Activated naive CD4-positive, alpha-beta T cell treated with anti-CD3 and anti-CD28 coated beads for 36 hours (primary cell): ENCODE data around the gene VKORC1. TPM values are rescaled to one million over a fixed set of nuclear protein-coding genes. Genes with fewer than 3 reads are reported as not detected.

Experiments
- CTCF ChIA-PET: fragments of 350-600 bp; sonication (Branson Sonifier 250); formaldehyde crosslinking; loops from one replicate; lab custom pipeline; 2021; ENCODE audit warnings: antibody characterized with exemption; lab: Charles Lee
- DNase-seq: peaks from one replicate; pipeline ENCODE4 v3.0.0-alpha.2; 2020
- H3K27ac Mint-ChIP-seq: one replicate; pipeline ENCODE4 v1.8.0; 2021; ENCODE audit warnings: mild to moderate bottlenecking, mixed read lengths
- H3K27me3 Mint-ChIP-seq: one replicate; pipeline ENCODE4 v1.8.0; 2021; ENCODE audit warnings: low read depth, mixed read lengths
- H3K36me3 Mint-ChIP-seq: one replicate; pipeline ENCODE4 v1.8.0; 2021; ENCODE audit warnings: low read depth, mixed read lengths
- H3K4me1 Mint-ChIP-seq: one replicate; pipeline ENCODE4 v1.8.0; 2021; ENCODE audit warnings: low read depth, mixed read lengths
- H3K4me3 Mint-ChIP-seq: one replicate; pipeline ENCODE4 v1.8.0; 2021; ENCODE audit warnings: mild to moderate bottlenecking, moderate library complexity, mixed read lengths
- H3K9me3 Mint-ChIP-seq: one replicate; pipeline ENCODE4 v1.8.0; 2021; ENCODE audit warnings: mixed read lengths
- intact Hi-C: fragments of 100-400 bp; cut with micrococcal nuclease; formaldehyde crosslinking; loops from one replicate; pipeline ENCODE4 v1.15.1; 2023
- total RNA-seq, 2 experiments: library from RNA; stranded (reverse); gene quantifications; one replicate each; pipeline ENCODE4 v1.2.3, GENCODE V29; 2021

VKORC1 gene
- total RNA-seq, 2 experiments from 2014 or later, result 43.4 to 47.8 TPM

DNA sequence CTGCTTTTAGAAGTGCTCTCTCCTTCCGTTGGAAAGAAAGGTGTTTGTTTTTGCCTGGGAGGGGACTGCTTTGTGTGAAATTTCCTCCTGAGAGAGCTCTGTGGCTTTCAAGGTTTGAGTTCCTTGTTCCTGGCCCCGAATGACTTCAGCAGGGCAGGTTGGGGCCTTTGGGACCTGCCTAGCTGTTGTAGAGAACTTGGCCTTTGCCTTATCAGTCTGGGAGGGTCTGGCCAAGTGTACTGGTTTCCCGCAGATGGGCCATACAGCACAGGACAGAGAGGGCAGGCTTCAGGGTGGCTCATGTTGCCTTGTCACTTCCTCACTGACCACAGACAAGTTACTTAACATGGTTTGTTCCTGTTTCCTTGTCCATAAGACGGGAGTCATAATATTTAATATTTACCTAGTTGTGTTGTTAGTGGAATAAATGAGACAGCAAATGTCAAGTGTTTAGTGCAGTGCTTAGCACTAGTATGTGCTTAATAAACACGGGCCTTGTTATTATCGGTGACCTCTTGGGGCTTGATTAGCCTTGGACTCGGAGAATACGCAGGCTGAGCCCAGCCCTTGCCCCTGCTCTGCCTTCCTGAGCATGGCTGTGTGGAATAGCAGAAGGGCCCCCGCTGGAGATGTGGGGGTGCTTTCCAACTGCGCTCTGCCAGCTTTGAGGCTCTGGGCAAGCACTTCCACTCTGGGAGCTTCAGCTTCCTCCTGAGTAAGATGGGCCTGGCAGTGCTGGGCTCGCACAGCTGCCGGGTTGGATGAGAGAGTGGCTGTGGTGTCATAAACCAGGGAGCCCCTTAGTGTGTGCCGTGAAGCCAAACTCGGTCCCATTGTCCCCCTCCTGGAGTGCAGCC, 34.3 kb upstream of the VKORC1 start:
- H3K9me3 Mint-ChIP-seq, result no peaks in the 10 kb centered on the region
- H3K4me1 Mint-ChIP-seq, result peaks cover 3% of the 10 kb centered on the region
- DNase-seq, result no peak
- CTCF ChIA-PET, result interaction anchor here (0.5 to 0.9 kb wide), 2 partner anchors 13 to 187 kb away, joined by 4 to 5 read pairs; no protein-coding TSS in a partner anchor
- H3K36me3 Mint-ChIP-seq, result peaks cover 17% of the 10 kb centered on the region
- intact Hi-C loops, result no loop called here
- no peaks in the 10 kb centered on the region for H3K27me3 Mint-ChIP-seq
- no peak overlapping the region for H3K4me3 Mint-ChIP-seq
- H3K27ac Mint-ChIP-seq, result peak overlapping the region; percentile 50

DNA sequence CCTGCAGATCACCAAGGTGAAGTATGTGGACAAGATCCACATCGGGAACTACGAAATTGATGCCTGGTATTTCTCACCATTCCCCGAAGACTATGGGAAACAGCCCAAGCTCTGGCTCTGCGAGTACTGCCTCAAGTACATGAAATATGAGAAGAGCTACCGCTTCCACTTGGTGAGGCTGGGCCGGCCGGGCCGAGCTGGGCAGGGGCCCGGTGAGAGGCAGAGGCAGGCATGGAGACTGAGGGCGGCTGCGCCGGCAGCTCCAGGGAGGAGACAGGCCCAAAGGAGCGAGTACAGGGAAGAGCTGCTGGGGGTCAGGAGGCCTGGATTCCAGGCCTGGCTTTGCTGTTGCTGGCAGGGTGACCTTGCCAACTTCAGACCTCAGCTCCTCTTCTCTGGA, 32.6 kb upstream of the VKORC1 start:
- CTCF ChIA-PET, result no interaction called here

DNA sequence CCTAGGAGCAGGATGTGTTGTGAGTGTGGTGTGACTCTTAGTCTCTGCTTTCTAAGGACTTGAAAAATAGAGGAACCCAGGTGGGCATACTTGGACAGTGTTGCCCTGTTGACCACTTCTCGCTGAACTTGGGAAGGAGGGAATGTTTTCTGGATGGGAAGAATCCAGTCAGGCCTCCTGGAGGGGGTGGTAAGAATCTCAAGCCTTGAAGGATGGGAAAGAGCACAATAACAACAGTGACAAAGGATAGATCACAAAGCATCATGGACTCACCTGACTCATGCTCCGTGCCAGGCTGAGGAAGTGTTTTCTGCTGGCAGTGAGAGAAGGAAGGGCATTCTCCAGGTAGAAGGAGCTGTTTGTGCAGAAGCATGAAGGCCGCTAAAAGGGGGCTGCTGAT, 31.2 kb upstream of the VKORC1 start:
- H3K4me3 Mint-ChIP-seq, result no peak overlapping the region
- no peak overlapping the region for H3K27ac Mint-ChIP-seq
- intact Hi-C loops, result no loop called here
- H3K4me1 Mint-ChIP-seq, result peaks cover 3% of the 10 kb centered on the region
- peaks cover 27% of the 10 kb centered on the region for H3K36me3 Mint-ChIP-seq
- no peak for DNase-seq
- H3K9me3 Mint-ChIP-seq, result no peaks in the 10 kb centered on the region
- CTCF ChIA-PET, result no interaction called here
- no peaks in the 10 kb centered on the region for H3K27me3 Mint-ChIP-seq

More for the DNA sequence above, 32.6 kb upstream of the VKORC1 start:
- no peaks in the 10 kb centered on the region for H3K27me3 Mint-ChIP-seq
- intact Hi-C loops, result no loop called here
- DNase-seq, result no peak
- no peaks in the 10 kb centered on the region for H3K9me3 Mint-ChIP-seq
- H3K4me3 Mint-ChIP-seq, result no peak overlapping the region
- H3K4me1 Mint-ChIP-seq, result peaks cover 3% of the 10 kb centered on the region
- no peak overlapping the region for H3K27ac Mint-ChIP-seq
- H3K36me3 Mint-ChIP-seq, result peaks cover 25% of the 10 kb centered on the region

DNA sequence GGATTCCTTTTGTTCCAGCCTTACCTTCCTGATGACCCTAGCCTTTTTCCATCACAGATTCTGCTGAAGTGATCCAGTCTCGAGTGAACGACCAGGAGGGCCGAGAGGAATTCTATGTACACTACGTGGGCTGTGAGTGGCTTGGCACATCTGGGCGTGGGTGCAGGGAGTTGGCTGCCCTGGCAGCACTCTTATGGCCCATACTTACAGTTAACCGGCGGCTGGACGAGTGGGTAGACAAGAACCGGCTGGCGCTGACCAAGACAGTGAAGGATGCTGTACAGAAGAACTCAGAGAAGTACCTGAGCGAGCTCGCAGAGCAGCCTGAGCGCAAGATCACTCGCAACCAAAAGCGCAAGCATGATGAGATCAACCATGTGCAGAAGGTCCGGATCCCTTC, 25.5 kb upstream of the VKORC1 start:
- no peak overlapping the region for H3K4me3 Mint-ChIP-seq
- no peaks in the 10 kb centered on the region for H3K9me3 Mint-ChIP-seq

DNA sequence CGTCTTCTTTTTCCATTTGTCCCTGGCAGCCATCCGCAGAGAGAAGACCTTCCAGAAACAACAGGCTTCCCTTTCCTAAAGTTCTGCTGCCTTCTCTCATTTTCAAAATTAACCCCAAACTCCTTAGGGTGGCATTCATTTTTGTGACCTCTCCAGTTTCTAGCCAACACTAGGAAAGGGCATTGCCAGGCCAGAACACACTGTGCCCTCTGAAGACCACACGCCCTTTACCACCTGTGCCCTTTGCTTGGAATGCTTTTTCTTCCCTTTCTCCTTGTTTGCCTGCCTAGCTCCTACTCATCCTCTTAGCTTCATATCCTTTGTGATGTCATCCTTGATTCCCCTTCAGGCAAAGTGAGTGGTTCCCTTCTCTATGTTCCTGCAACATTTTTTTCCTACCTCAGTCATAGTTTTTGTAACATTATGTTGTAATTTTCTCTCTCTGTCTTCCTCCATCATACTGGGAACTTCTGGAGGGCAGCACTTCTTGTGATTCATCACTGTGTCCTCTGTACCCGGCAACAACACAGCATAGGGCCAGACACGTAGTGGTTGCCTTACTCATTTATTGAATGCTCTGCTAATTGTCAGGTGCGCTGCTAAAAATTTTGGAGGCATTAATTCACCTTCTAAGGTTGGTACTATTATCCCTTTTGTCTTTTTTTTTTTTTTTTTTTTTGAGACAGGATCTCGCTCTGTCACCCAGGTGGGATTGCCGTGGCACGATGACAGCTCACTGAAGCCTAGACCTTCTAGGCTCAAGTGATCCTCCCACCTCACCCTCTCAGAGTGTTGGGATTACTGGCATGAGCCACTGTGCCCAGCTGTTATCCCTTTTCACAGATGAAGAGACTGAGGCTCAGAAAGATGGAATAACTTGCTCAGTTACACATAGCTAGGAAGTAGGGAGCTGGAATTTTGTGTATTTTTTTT, 23.9 kb upstream of the VKORC1 start:
- intact Hi-C loops, result no loop called here
- peaks cover 11% of the 10 kb centered on the region for H3K36me3 Mint-ChIP-seq
- H3K27ac Mint-ChIP-seq, result peak overlapping the region; percentile 70
- no peaks in the 10 kb centered on the region for H3K27me3 Mint-ChIP-seq
- no peaks in the 10 kb centered on the region for H3K9me3 Mint-ChIP-seq
- DNase-seq, result no peak
- peaks cover 28% of the 10 kb centered on the region for H3K4me1 Mint-ChIP-seq
- CTCF ChIA-PET, result interaction anchor here (1.2 kb wide), 1 partner anchor 46 kb away, joined by 3 read pairs; no protein-coding TSS in a partner anchor
- peak overlapping the region; percentile 82 for H3K4me3 Mint-ChIP-seq

More for the DNA sequence above, 25.5 kb upstream of the VKORC1 start:
- CTCF ChIA-PET, result interaction anchor here (3.6 kb wide), 1 partner anchor 22 kb away, joined by 20 read pairs; no protein-coding TSS in a partner anchor
- peaks cover 18% of the 10 kb centered on the region for H3K36me3 Mint-ChIP-seq
- peaks cover 21% of the 10 kb centered on the region for H3K4me1 Mint-ChIP-seq
- no peaks in the 10 kb centered on the region for H3K27me3 Mint-ChIP-seq
- no peak for DNase-seq
- intact Hi-C loops, result no loop called here
- no peak overlapping the region for H3K27ac Mint-ChIP-seq

DNA sequence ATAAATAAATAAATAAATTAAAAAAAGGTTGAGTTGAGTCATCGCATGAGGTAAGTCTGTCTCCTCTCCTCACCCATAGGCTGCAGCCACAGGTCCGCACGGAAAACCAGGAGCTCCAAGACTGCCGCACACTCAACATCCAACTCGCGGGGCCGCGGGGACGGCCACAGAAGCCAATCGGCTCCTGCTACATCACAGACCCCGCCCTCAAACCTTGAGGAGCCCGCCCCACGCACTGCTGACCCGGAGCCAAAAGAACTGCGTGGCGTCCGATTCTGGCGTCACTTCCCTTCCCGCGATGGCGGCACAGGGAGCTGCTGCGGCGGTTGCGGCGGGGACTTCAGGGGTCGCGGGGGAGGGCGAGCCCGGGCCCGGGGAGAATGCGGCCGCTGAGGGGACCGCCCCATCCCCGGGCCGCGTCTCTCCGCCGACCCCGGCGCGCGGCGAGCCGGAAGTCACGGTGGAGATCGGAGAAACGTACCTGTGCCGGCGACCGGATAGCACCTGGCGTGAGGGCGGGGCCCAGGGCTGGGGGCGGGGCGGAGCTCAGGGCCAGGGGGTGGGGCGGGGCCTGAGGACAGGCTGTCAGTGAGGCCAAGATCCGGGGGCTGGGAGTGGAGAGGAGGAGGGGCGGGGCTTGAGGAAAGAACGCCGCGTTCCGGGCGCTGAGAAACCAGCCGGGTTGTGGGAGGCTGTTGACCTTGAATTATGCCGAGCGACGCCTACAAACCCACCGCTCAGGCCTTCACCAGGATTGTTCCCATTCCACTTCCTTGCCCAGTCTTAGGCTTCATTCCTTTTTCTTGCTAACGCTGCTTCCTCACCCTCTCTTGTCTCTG, 23.0 kb upstream of the VKORC1 start, which contains the start of gene KAT8:
KAT8 (plus strand) TSS at position 281 of the 839 bp plus-strand sequence; CDS start at position 299, 18 bp downstream.
- intact Hi-C loops, result loop anchor here (1.0 kb wide), 6 partner anchors 23 to 752 kb away; partner anchors contain the start of genes STX4, VKORC1, ZNF646 and ZNF668
- Mint-ChIP-seq H3K27me3 (no peaks in the 10 kb centered on the region), H3K27ac (peak within 1 kb of the TSS; percentile 70), H3K36me3 (peaks cover 11% of the 10 kb centered on the region), H3K4me3 (peak within 1 kb of the TSS; percentile 82), H3K4me1 (peaks cover 28% of the 10 kb centered on the region), H3K9me3 (no peaks in the 10 kb centered on the region)
- CTCF ChIA-PET, result interaction anchor here (0.5 to 1.2 kb wide), 4 partner anchors 25 to 1438 kb away, joined by 3 to 4 read pairs (median 3); no protein-coding TSS in a partner anchor
- peak; percentile 99 for DNase-seq

DNA sequence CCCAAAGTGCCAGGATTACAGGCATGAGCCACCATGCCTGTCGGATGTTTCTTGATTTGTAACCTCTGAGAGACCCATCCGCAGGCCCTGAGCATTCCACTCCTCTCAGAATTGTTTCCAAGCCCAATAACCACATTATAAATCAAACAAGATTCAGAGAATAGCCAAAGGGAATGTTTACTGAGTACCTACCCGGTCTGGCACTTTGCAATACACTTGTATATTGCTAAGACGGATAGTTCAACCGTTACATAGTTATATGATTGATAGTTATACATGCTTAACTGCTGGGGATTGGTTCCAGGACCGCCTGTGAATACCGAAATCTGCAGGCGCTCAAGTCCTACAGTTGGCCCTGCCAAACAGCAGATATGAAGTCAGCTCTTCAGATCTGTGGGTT, 19.9 kb upstream of the VKORC1 start:
- Mint-ChIP-seq H3K36me3 (peaks cover 11% of the 10 kb centered on the region), H3K4me1 (peaks cover 39% of the 10 kb centered on the region), H3K27ac (no peak overlapping the region), H3K27me3 (no peaks in the 10 kb centered on the region), H3K9me3 (no peaks in the 10 kb centered on the region), H3K4me3 (no peak overlapping the region)
- no peak for DNase-seq
- intact Hi-C loops, result no loop called here
- CTCF ChIA-PET, result no interaction called here

DNA sequence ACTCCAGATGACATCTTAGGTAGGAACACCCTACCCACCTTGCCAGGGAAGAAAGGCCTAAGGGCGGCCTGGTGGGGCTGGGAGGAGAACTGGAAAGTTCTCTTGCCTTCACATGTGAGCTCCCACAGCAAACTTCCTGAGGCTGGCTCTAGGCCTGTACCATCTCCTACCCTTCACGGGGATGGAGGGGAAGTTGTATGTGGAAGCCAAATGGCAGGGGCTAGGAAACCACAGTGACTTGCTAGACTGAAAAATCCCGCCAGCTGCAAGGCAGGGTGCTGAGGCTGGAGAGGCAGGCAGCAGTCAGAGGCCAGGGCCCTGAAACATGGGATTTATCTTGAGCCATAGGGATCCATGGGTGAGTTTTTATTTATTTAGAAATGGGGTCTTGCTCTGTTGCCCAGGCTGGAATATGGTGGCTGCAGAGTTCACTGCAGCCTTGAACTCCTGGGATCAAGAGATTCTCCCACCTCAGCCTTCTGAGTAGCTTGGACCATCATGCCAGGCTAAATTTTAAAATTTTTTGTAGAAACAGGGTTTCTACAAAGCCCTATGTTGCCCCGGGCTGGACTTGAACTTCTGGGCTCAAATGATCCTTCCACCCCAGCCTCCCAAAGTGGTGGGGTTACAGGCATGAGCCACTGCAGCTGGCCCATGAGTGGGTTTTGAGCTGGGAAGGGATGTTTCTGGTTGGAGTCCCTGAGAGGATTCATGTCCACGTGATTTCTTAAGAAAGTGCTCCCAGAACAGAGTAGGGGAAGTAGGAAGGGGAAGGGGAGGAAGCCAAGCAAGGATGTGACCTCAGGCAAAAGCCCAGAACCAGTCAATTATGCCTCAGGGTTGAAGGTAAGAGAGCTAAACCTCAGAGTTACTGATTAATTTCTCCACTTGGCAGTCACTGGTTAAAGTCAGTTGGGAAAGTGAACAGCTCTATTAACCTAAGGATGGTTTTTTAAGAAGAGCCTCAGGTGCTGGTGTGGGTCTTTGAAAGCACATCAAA, 18.8 kb upstream of the VKORC1 start:
- Mint-ChIP-seq H3K27ac (peak overlapping the region; percentile 63), H3K36me3 (peaks cover 11% of the 10 kb centered on the region), H3K9me3 (no peaks in the 10 kb centered on the region), H3K4me1 (peaks cover 36% of the 10 kb centered on the region), H3K4me3 (no peak overlapping the region), H3K27me3 (no peaks in the 10 kb centered on the region)
- intact Hi-C loops, result no loop called here
- CTCF ChIA-PET, result no interaction called here
- DNase-seq, result no peak

DNA sequence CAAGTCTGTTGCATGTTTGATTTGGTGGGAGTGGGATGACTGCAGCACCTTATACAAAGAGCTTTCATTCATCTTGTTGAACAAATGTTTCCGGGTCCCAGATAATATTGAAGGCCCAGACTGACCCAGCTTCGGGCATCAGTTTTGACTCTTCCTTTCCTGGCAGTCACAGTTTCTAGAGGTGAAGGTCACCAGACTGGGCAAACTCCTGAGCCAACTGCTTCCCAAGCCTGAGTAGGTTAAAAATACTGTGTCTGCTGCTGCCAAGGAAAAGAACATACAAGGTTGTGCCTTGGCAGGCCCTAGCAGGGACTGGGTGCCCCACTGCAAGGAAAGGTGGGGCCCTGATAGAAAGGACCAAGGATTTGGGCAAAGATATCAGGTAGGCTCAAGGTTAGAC, 18.1 kb upstream of the VKORC1 start:
- H3K27ac Mint-ChIP-seq, result no peak overlapping the region
- no peak for DNase-seq

DNA sequence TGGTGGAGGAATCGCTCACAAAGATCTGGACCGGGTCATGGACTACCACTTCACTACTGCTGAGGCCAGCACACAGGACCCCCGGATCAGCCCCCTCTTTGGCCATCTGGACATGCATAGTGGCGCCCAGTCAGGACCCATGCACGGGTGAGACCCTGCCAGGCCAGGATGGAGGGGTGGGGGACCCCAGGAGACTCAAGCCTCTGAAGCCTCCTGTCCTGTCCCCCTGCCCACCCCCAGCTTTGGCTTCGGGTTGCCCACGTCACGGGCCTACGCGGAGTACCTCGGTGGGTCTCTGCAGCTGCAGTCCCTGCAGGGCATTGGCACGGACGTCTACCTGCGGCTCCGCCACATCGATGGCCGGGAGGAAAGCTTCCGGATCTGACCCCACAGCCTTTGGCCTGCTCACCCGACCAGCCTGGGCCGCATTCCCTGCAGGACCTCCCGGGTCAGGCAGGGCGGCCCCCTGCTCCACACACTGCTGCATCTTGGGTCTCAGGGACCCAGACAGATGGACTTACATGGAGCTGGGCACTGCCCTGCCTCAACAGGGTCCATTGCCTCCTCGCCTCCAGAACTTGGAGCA, 17.4 kb upstream of the VKORC1 start:
- no peak for DNase-seq
- no peaks in the 10 kb centered on the region for H3K27me3 Mint-ChIP-seq
- intact Hi-C loops, result no loop called here
- H3K4me3 Mint-ChIP-seq, result no peak overlapping the region
- peaks cover 38% of the 10 kb centered on the region for H3K4me1 Mint-ChIP-seq
- CTCF ChIA-PET, result no interaction called here
- H3K27ac Mint-ChIP-seq, result no peak overlapping the region
- H3K9me3 Mint-ChIP-seq, result no peaks in the 10 kb centered on the region
- peaks cover 11% of the 10 kb centered on the region for H3K36me3 Mint-ChIP-seq

More for the DNA sequence above, 18.1 kb upstream of the VKORC1 start:
- H3K4me3 Mint-ChIP-seq, result no peak overlapping the region
- intact Hi-C loops, result no loop called here
- no peaks in the 10 kb centered on the region for H3K9me3 Mint-ChIP-seq
- no peaks in the 10 kb centered on the region for H3K27me3 Mint-ChIP-seq
- H3K4me1 Mint-ChIP-seq, result peaks cover 34% of the 10 kb centered on the region
- CTCF ChIA-PET, result no interaction called here
- H3K36me3 Mint-ChIP-seq, result peaks cover 11% of the 10 kb centered on the region
